Pancreas (tissue), 10 donors: ENCODE results near the gene MAML3. TPM values are rescaled to one million over a fixed set of nuclear protein-coding genes. Genes with fewer than 3 reads are reported as not detected.

Source experiments
- ATAC-seq, 4 donors: fragments of 200-7000 bp; cut with Tn5 transposase; one replicate each; pipeline versions ENCODE4 v1.8.0 to v1.9.1; 2020; ENCODE audit warnings: mild to moderate bottlenecking in 4 of 4, moderate library complexity in 4 of 4
- DNase-seq, 6 donors: peaks; one replicate each; pipeline ENCODE4 v3.0.0-alpha.2; 2020
- FAIRE-seq: peaks from 2 replicates; lab custom pipeline; 2012; peaks lifted over from hg19 to GRCh38; lab: Jason Lieb, UNC
- H3K27ac ChIP-seq, 4 donors: fragments of 200-600 bp; sonication (generic); 1 replicate in 3 of 4; 2 replicates in 1 of 4; pipeline versions ENCODE4 v1.5.0 to v1.8.0; 2020
- H3K27me3 ChIP-seq, 4 donors: fragments of 200-600 bp; one replicate each; pipeline ENCODE4 v1.8.0; 2021
- H3K36me3 ChIP-seq, 3 donors: fragments of 200-600 bp; sonication (generic) in 1 of 3; one replicate each; pipeline versions ENCODE4 v1.5.0 to v1.8.0; 2020 to 2021
- H3K4me1 ChIP-seq, 3 donors: fragments of 200-600 bp; one replicate each; pipeline ENCODE4 v1.8.0; 2021
- H3K4me3 ChIP-seq, 4 donors: fragments of 200-600 bp; sonication (generic) in 2 of 4; one replicate each; pipeline versions ENCODE4 v1.5.0 to v1.8.0; 2020 to 2021
- H3K9me3 ChIP-seq, 4 donors: fragments of 200-600 bp; one replicate each; pipeline ENCODE4 v1.8.0; 2021
- CTCF ChIP-seq, 4 donors: fragments of 200-600 bp; sonication (generic) in 3 of 4; IDR thresholded peaks; one replicate each; pipeline versions ENCODE4 v1.5.0 to v1.8.0; 2021; ENCODE audit warnings: antibody characterized with exemption in 4 of 4
- WGBS, 2 donors: extraction: QIAGEN DNeasy Blood & Tissue Kit; methylation state at CpG; one replicate each; pipeline ENCODE4 v1.1.7; 2013; 5-methylcytosine and 5-hydroxymethylcytosine counted together
- intact Hi-C, 3 donors: fragments of 100-400 bp; cut with DNase I; formaldehyde crosslinking; loops; one replicate each; pipeline versions ENCODE4 v1.11.1 to v1.14.2; 2022
- polyA plus RNA-seq, 2 donors: library from polyadenylated mRNA; stranded (reverse); fragments of 200-250 nt; gene quantifications; one replicate each; pipeline ENCODE4 v1.2.3, GENCODE V29; 2013
- total RNA-seq, 6 donors: library from RNA; stranded (reverse); fragmentation: NEBNext Ultra II Directional in 4 of 6; extraction: Animal tissue kit (Norgen Biotek cat#: 25700) in 4 of 6; gene quantifications; one replicate each; pipeline versions ENCODE4 v1.2.1 to v1.2.4, GENCODE V29; 2021 to 2023
- donor health status: healthy with polysubstance abuse.
- donor health status: DM: no; HTN: no; CAD: no; lungs with moderate emphysema.
- donor health status: DM: no; HTN: no; CAD: no.
- donor health status: control.
- donor health status: control.
- donor health status: Bipolar disorder and iron deficiency.
- donor health status: DM: yes; HTN: yes; CAD: no.
- donor health status: DM: no; HTN: no; CAD: no.
- donor health status: DM: no; HTN: no; CAD: no.
- donor health status: DM: yes; HTN: yes; CAD: no.

The MAML3 gene
- total and polyA plus RNA-seq, 8 donors = 3.8 to 8.9 (median 5.9) TPM

DNA sequence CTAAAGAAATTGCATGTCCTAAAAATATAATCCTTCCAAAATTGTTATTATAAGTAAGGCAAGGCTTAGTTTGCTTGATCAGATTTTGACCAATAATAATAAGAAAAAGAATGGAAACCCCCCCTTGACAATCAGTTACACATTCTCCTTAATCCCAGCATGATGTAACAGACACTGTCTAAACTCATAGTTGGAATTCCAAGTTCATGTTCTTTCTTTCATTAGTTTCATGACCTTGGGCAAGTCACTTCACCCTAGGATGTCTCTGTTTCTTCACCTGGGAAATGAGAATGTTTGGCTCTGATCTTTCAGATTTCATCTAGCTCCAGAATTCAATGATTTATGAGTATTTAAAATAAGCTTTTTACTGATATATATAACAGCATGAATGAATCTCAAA, 64.8 kb downstream of the MAML3 start:
- Histone ChIP-seq H3K9me3 (no peaks in the 10 kb centered on the region), H3K36me3 (no peaks in the 10 kb centered on the region), H3K4me3 (no peak overlapping the region), H3K4me1 (peaks cover 6 to 31% (median 9%) of the 10 kb centered on the region in 3 donors), H3K27me3 (no peaks in the 10 kb centered on the region), H3K27ac (no peak overlapping the region)
- no peak for ATAC-seq
- intact Hi-C loops = no loop called here
- FAIRE-seq = no peak
- DNase-seq = no peak
- no peak for TF ChIP-seq CTCF (IDR thresholded peaks at IDR 0.05)

GRCh38 chr4:140088323-140088967, 65.5 kb downstream of the MAML3 start:
- Histone ChIP-seq H3K27ac (no peak overlapping the region), H3K27me3 (no peaks in the 10 kb centered on the region), H3K9me3 (no peaks in the 10 kb centered on the region), H3K4me3 (no peak overlapping the region), H3K4me1 (peaks cover 6 to 23% (median 9%) of the 10 kb centered on the region in 3 donors), H3K36me3 (no peaks in the 10 kb centered on the region)
- 88 to 89% methylated on average over 5 of the region's 5 CpGs for WGBS, 2 donors
- TF ChIP-seq CTCF (IDR thresholded peaks at IDR 0.05) = no peak
- FAIRE-seq (no peak), ATAC-seq (no peak), DNase-seq (no peak)
- intact Hi-C loops = no loop called here

- DNase-seq = no peak
- H3K9me3 ChIP-seq = no peaks in the 10 kb centered on the region
- no peaks in the 10 kb centered on the region for H3K36me3 ChIP-seq
- H3K4me3 ChIP-seq = no peak overlapping the region
- peaks cover 0 to 6% (median under 1%) of the 10 kb centered on the region in 3 donors for H3K4me1 ChIP-seq
- TF ChIP-seq CTCF (IDR thresholded peaks at IDR 0.05) = no peak
- FAIRE-seq = no peak
- intact Hi-C loops = no loop called here
- WGBS, 2 donors = 83 to 86% methylated on average over 4 of the region's 4 CpGs
- H3K27ac ChIP-seq = no peak overlapping the region
- no peak for ATAC-seq
- H3K27me3 ChIP-seq = no peaks in the 10 kb centered on the region
Measured at GRCh38 chr4:140085881-140086280, 68.1 kb downstream of the MAML3 start.

- H3K27ac ChIP-seq = no peak overlapping the region
- DNase-seq = no peak
- intact Hi-C loops = no loop called here
- FAIRE-seq = no peak
- 82 to 85% methylated on average over 9 of the region's 9 CpGs for WGBS, 2 donors
- H3K9me3 ChIP-seq = no peaks in the 10 kb centered on the region
- no peaks in the 10 kb centered on the region for H3K27me3 ChIP-seq
- H3K4me3 ChIP-seq = no peak overlapping the region
- no peaks in the 10 kb centered on the region for H3K36me3 ChIP-seq
- H3K4me1 ChIP-seq = peaks cover 0 to 2% (median 0%) of the 10 kb centered on the region in 3 donors
- TF ChIP-seq CTCF (IDR thresholded peaks at IDR 0.05) = no peak
- ATAC-seq = no peak
Measured at GRCh38 chr4:140085062-140085622, 68.8 kb downstream of the MAML3 start.

DNA sequence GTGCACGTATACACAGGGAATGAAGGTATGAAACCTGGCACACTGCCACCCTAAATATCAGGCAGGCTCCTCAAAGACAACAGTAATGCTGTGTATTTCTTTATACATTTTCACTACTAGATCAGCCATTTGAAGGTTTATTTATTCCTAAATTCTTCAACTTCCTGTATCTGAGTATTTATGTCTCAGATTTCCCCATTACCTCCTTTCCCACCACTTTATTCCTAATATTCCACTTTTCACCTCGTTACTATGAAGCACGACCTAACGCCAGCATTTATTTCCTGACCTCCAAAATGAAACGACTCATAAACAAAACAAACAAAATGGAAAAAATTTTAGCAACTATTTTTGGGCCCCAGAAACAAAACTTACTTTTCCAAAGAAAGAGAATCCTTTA, 69.6 kb downstream of the MAML3 start:
- ATAC-seq (no peak), DNase-seq (no peak), FAIRE-seq (no peak)
- no peaks in the 10 kb centered on the region for H3K9me3 ChIP-seq
- WGBS, 2 donors = 65 to 66% methylated on average over 5 of the region's 5 CpGs
- no peak overlapping the region for H3K4me3 ChIP-seq
- no peaks in the 10 kb centered on the region for H3K36me3 ChIP-seq
- no peaks in the 10 kb centered on the region for H3K27me3 ChIP-seq
- peaks cover 0 to 3% (median 0%) of the 10 kb centered on the region in 3 donors for H3K4me1 ChIP-seq
- intact Hi-C loops = no loop called here
- no peak for TF ChIP-seq CTCF (IDR thresholded peaks at IDR 0.05)
- no peak overlapping the region for H3K27ac ChIP-seq
